ENCODE measurements around the gene LYL1.

LYL1 gene

GRCh38 chr19:13104848-13105711 lies 2.4 kb upstream of the LYL1 start:
- Histone ChIP-seq H3K4me1 (peaks cover 0 to 31% (median 20%) of the 10 kb centered on the region in 4 donors), H3K27ac (peak overlapping the region; percentile 12 to 43), H3K36me3 (peaks cover 0 to 41% (median 22%) of the 10 kb centered on the region in 3 donors), H3K9me3 (no peaks in the 10 kb centered on the region), H3K27me3 (no peaks in the 10 kb centered on the region), H3K4me3 (peak overlapping the region; percentile 5 to 22)
- intact Hi-C loops (cut with DNase I; ENCODE audit: low total_unique reads): no loop called here
- DNase-seq: peak in 1 of 2 donors; percentile 70
- TF ChIP-seq CTCF (IDR thresholded peaks at IDR 0.05): no peak

- H3K27ac ChIP-seq: peak overlapping the region; percentile 5 to 43
- peak; percentile 64 to 76 for TF ChIP-seq CTCF (IDR thresholded peaks at IDR 0.05)
- DNase-seq: peak; percentile 64 to 85
These were observed 1.7 kb upstream of the LYL1 start for GRCh38 chr19:13104360-13104847.

GRCh38 chr19:13103581-13104359 lies 1.1 kb upstream of the LYL1 start:
- intact Hi-C loops (cut with DNase I; ENCODE audit: low total_unique reads): no loop called here
- no peak for TF ChIP-seq CTCF (IDR thresholded peaks at IDR 0.05)
- Histone ChIP-seq H3K27ac (peak overlapping the region; percentile 75 to 80), H3K9me3 (no peaks in the 10 kb centered on the region), H3K4me1 (peaks cover 0 to 34% (median 23%) of the 10 kb centered on the region in 4 donors), H3K36me3 (peaks cover 0 to 28% (median 11%) of the 10 kb centered on the region in 3 donors), H3K27me3 (no peaks in the 10 kb centered on the region), H3K4me3 (peak overlapping the region in 1 of 2 donors; percentile 22)
- no peak for DNase-seq

More at GRCh38 chr19:13104360-13104847, 1.7 kb upstream of the LYL1 start:
- H3K4me1 ChIP-seq: peaks cover 0 to 31% (median 20%) of the 10 kb centered on the region in 4 donors
- H3K9me3 ChIP-seq: no peaks in the 10 kb centered on the region
- no peaks in the 10 kb centered on the region for H3K27me3 ChIP-seq
- intact Hi-C loops (cut with DNase I; ENCODE audit: low total_unique reads): no loop called here
- H3K36me3 ChIP-seq: peaks cover 0 to 34% (median 15%) of the 10 kb centered on the region in 3 donors
- H3K4me3 ChIP-seq: peak overlapping the region; percentile 19 to 22

DNA sequence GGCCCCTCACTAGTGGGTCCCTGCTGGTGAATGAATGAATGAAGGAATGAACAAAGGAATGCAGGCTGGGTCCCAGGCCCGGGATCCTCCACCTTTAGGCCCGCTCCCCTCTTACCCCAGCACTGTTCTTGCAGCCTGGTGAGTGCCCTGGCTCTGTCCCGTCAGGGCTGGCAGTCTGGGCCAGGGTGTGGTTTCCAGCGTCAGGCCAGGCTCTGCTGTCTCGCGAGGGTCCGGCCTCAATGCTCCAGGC lies 317 bp downstream of the LYL1 start:
- intact Hi-C loops (cut with DNase I; ENCODE audit: low total_unique reads): no loop called here
- Histone ChIP-seq H3K4me3 (peak overlapping the region; percentile 41 to 48), H3K4me1 (peaks cover 0 to 48% (median 36%) of the 10 kb centered on the region in 4 donors), H3K36me3 (peaks cover 0 to 16% (median 7%) of the 10 kb centered on the region in 3 donors), H3K27me3 (no peaks in the 10 kb centered on the region), H3K27ac (peak overlapping the region; percentile 75 to 80), H3K9me3 (no peaks in the 10 kb centered on the region)
- TF ChIP-seq CTCF (IDR thresholded peaks at IDR 0.05): no peak
- no peak for DNase-seq

- TF ChIP-seq CTCF (IDR thresholded peaks at IDR 0.05): no peak
- Histone ChIP-seq H3K9me3 (no peaks in the 10 kb centered on the region), H3K27me3 (no peaks in the 10 kb centered on the region), H3K27ac (peak overlapping the region; percentile 75 to 80), H3K4me1 (peaks cover 0 to 49% (median 36%) of the 10 kb centered on the region in 4 donors), H3K36me3 (peaks cover 0 to 11% (median 4%) of the 10 kb centered on the region in 3 donors), H3K4me3 (peak overlapping the region; percentile 41 to 48)
- DNase-seq: no peak
- intact Hi-C loops (cut with DNase I; ENCODE audit: low total_unique reads): no loop called here
These were observed 855 bp downstream of the LYL1 start for GRCh38 chr19:13101590-13102415.

Measured in tibial artery (tissue), 4 donors.